Measurements from ENCODE around the gene CACFD1.

CACFD1 gene

GRCh38 chr9:133443982-133444381, 15.8 kb upstream of the CACFD1 start:
- H3K27ac ChIP-seq (ENCODE audit: extremely low read depth, low read depth, low read length) = no peak overlapping the region
- TF ChIP-seq EGR2 (tag by site-specific recombination; IDR thresholded peaks at IDR 0.05; ENCODE audit: low read depth) (0 out of 2 replicates have a peak, but pooled peaks have one; percentile 7), ZNF701 (tag by site-specific recombination; IDR thresholded peaks at IDR 0.05) (no peak), ZIC2 (tag by site-specific recombination; IDR thresholded peaks at IDR 0.05) (peak; percentile 43)
- H3K9me3 ChIP-seq (ENCODE audit: control insufficient read depth, insufficient read depth, low read depth, low read length) = no peaks in the 10 kb centered on the region
- POLR2A ChIA-PET = interaction anchor here (0.6 to 0.8 kb wide), 3 partner anchors 16 to 96 kb away, joined by 3 to 10 read pairs (median 3); partner anchors contain the start of genes CACFD1, MED22 and RPL7A
- no peaks in the 10 kb centered on the region for H3K36me3 ChIP-seq (ENCODE audit: control insufficient read depth in 2 of 2, insufficient read depth in 1 of 2, low read length in 2 of 2)
- CTCF ChIA-PET = interaction anchor here (0.6 kb wide), 1 partner anchor 8 kb away, joined by 3 read pairs; no protein-coding TSS in a partner anchor
- H3K4me1 ChIP-seq (ENCODE audit: control insufficient read depth, insufficient read depth, low read length) = no peaks in the 10 kb centered on the region
- no peak overlapping the region for H3K4me3 ChIP-seq (ENCODE audit: low read depth, low read length)

DNA sequence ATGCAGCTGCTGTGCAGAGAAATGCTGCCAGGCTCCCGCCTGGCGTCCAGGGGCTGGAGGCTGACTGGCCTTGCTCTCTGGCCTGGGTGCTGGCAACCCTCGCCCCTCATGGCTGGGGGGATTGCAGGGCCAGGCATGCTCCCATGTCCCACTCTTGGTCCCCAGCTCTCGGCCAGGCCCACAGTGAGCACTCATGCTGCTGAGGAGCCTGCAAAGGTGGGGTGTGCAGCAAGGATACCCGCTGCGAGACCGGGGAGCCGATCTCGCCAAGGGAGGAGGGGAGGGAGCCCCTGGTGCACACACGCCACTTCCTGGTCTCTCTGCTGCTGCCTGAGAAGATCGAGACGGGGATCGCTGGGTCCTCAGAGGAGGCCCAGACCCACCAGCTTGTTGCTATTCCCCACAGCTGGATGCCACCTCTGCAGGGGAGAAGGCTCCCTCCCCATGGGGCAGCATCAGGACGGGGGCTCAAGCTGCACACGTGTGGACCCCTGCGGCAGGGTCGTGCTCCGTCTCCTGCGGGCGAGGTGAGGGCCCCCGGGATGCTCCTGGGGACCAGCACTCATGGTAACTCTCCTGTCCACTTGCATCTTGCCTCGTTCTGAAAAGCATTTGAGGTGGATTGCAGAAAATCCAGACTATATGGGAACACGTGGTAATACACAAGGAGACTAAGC, 14.3 kb upstream of the CACFD1 start:
- ChIA-PET POLR2A (interaction anchor here (1.0 kb wide), 1 partner anchor 115 kb away, joined by 3 read pairs; no protein-coding TSS in a partner anchor), CTCF (interaction anchor here (0.6 to 1.3 kb wide), 2 partner anchors 41 to 56 kb away, joined by 3 to 6 read pairs; no protein-coding TSS in a partner anchor)
- Histone ChIP-seq H3K9me3 (ENCODE audit: control insufficient read depth, insufficient read depth, low read depth, low read length) (no peaks in the 10 kb centered on the region), H3K4me3 (ENCODE audit: low read depth, low read length) (no peak overlapping the region), H3K27ac (ENCODE audit: extremely low read depth, low read depth, low read length) (no peak overlapping the region), H3K4me1 (ENCODE audit: control insufficient read depth, insufficient read depth, low read length) (no peaks in the 10 kb centered on the region), H3K36me3 (ENCODE audit: control insufficient read depth in 2 of 2, insufficient read depth in 1 of 2, low read length in 2 of 2) (no peaks in the 10 kb centered on the region)
- TF ChIP-seq ZNF362 (tag by site-specific recombination; IDR thresholded peaks at IDR 0.05) = no peak
- TF ChIP-seq ZNF768 (tag by site-specific recombination; IDR thresholded peaks at IDR 0.05) = no peak
- peak; percentile 76 for TF ChIP-seq ZIC2 (tag by site-specific recombination; IDR thresholded peaks at IDR 0.05)
- no peak for TF ChIP-seq SCRT2 (tag by site-specific recombination; IDR thresholded peaks at IDR 0.05)
- no peak for TF ChIP-seq PRDM10 (tag by site-specific recombination; IDR thresholded peaks at IDR 0.05)
- TF ChIP-seq YY1 (tag by site-specific recombination; IDR thresholded peaks at IDR 0.05) = no peak
- no peak for TF ChIP-seq ZNF214 (tag by site-specific recombination; IDR thresholded peaks at IDR 0.05; ENCODE audit: borderline replicate concordance)
- TF ChIP-seq ZNF473 (tag by site-specific recombination; IDR thresholded peaks at IDR 0.05) = no peak

DNA sequence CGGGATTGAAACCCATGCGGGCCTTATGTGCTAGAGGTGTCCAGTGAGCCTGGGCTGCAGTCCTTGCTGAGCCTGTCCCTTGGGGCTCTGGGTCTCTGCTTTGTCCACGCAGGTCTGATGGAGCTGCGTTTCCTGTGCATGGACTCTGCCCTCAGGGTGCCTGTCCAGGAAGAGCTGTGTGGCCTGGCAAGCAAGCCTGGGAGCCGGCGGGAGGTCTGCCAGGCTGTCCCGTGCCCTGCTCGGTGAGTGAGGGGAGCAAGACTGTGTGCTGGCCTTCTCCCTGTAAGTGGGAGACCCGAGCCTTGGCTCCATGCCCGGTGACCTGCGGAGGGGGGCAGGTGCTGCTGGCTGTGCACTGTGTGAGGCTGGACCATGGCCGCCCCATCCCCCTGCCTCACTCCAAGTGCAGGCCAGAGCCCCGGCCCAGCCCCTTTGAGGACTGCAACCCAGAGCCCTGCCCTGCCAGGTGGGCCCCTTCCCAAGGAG, 11.2 kb upstream of the CACFD1 start:
- Histone ChIP-seq H3K4me1 (ENCODE audit: control insufficient read depth, insufficient read depth, low read length) (no peaks in the 10 kb centered on the region), H3K36me3 (ENCODE audit: control insufficient read depth in 2 of 2, insufficient read depth in 1 of 2, low read length in 2 of 2) (no peaks in the 10 kb centered on the region), H3K27ac (ENCODE audit: extremely low read depth, low read depth, low read length) (no peak overlapping the region), H3K9me3 (ENCODE audit: control insufficient read depth, insufficient read depth, low read depth, low read length) (no peaks in the 10 kb centered on the region), H3K4me3 (ENCODE audit: low read depth, low read length) (no peak overlapping the region)
- TF ChIP-seq, protein P1, sequence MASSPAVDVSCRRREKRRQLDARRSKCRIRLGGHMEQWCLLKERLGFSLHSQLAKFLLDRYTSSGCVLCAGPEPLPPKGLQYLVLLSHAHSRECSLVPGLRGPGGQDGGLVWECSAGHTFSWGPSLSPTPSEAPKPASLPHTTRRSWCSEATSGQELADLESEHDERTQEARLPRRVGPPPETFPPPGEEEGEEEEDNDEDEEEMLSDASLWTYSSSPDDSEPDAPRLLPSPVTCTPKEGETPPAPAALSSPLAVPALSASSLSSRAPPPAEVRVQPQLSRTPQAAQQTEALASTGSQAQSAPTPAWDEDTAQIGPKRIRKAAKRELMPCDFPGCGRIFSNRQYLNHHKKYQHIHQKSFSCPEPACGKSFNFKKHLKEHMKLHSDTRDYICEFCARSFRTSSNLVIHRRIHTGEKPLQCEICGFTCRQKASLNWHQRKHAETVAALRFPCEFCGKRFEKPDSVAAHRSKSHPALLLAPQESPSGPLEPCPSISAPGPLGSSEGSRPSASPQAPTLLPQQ (tag by site-specific recombination; IDR thresholded peaks at IDR 0.05) = no peak
- TF ChIP-seq ZIC2 (tag by site-specific recombination; IDR thresholded peaks at IDR 0.05) = peak; percentile 35
- ChIA-PET POLR2A (interaction anchor here (0.7 kb wide), 1 partner anchor 11 kb away, joined by 3 read pairs; the partner anchor contains the start of gene CACFD1), CTCF (interaction anchor here (0.5 kb wide), 1 partner anchor 11 kb away, joined by 3 read pairs; no protein-coding TSS in a partner anchor)
